HG03064 (cell line): Measurements from ENCODE around the gene KDM8.
A peak's percentile ranks its signal among the peaks of the same experiment; 100 is the strongest.
"Not testable (repeated sequence)": the region's sequence is repeated elsewhere in the genome, so short reads cannot be mapped to it uniquely, and the experiment has no call there.

Source experiments
- ATAC-seq: cut with Tn5 transposase; IDR thresholded peaks from one replicate; pipeline ENCODE4 v1.9.1; 2021; ENCODE audit warnings: low read depth; ENCODE audit not compliant: unreplicated experiment

The KDM8 gene

GRCh38 chr16:27190316-27190871, 12.9 kb upstream of the KDM8 start:
- no peak for ATAC-seq

DNA sequence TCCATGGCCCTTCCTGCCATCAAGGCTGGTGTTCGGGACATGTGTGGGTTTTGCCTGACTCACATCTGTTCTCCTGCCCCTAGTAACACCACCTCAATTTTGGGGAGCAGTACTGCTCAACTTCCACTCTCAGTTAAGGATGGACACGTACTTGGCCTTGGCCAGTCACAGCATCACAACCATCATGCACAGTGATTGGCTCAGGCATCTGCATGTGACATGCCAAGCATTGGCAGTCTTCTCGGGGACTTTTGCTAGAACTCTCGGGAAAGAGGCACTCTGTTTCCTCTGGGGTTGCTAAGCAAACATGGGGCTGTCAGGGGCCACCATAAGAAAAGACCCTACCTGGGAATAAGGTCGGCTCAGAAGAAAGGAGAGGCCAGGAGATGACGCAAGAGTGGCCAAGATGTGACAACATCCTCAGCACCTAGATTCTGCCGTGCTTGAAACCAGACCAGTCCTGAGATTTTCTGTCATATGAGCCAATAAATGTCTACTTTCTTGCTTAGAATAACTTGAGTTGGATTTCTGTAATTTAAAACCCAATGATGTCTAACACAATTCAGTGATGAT, 11.9 kb upstream of the KDM8 start:
- ATAC-seq = no peak

- ATAC-seq = no peak
Observed at GRCh38 chr16:27193300-27193990, 9.9 kb upstream of the KDM8 start.

DNA sequence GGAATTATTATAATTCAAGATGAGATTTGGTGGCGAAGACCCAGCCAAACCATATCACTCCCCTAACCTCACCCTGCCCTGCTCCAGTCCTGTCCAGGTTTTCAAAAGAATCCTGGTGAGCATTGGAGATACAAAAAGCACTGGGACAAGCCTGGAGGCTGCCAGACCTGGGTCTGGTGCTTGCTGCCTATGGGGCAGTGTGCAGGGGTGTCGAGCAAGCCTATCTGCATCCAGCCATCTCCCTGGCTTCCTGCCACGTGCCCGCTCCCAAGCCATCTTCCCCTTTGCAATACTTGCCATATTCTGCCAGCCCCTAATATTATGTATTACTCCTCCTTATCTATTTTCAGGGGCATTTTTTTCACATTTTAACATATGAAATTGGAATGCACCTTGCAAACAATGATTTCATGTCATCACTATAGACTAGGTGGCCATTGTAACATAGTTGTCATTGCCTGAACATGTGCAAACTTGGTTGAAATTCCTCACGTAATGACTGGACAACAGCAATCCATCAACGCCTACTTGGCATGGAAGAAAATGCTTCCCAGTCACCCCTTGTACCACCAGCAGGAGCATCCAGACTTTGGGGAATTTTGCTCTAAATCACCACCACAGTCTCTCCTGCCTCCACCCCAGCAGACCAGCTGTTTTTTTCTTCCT, 8.1 kb upstream of the KDM8 start:
- ATAC-seq = no peak

DNA sequence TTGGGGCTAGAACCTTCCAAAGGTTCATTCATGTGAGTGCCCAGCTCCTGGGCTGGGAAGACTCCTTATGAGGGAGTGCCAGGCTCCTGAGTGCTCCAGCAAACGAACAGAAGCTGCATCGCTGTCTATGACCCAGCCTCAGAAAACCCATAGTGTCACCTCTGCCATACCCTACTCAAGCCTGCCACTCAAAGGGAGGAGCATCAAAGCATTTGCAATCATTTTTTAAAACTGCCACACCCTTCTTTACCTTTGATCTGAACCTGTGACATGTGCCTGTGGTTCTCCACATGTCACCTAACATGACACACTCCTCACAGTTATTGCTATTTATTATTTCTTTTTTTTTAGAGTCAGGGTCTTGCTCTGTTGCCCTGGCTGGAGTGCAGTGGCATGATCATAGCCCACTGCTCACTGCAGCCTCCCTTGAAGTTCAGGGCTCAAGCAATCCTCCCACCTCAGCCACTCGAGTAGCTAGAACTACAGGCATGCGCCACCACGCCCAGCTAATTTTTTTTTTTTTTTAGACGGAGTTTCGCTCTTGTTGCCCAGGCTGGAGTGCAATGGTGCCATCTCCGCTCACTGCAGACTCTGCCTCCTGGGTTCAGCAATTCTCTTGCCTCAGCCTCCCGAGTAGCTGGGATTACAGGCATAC, 7.3 kb upstream of the KDM8 start:
- no peak for ATAC-seq

- no peak for ATAC-seq
Observed at GRCh38 chr16:27197004-27197403, 6.3 kb upstream of the KDM8 start.

- no peak for ATAC-seq
Observed at GRCh38 chr16:27198451-27199234, 4.7 kb upstream of the KDM8 start.

GRCh38 chr16:27199235-27199586, 4.1 kb upstream of the KDM8 start:
- ATAC-seq = no peak

DNA sequence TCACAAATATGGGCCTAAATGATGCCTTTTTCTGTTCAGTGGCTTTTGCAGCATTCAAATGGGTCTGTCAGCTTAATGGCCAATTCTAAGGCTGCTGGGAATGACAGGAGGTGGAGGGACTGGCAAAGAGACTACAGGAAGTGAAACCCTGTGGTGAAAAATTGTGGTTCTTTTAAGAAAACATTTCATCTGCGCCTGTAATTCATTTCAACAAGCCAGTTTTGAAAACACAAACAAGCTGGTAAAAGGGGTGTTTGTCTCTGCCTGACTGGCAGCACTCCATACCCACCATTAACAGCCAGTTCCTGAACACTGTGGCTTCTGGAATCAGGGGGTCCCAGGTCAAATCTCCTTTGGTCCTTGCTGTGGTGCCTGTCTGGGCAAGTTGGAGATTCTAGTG, 3.6 kb upstream of the KDM8 start:
- ATAC-seq = no peak

DNA sequence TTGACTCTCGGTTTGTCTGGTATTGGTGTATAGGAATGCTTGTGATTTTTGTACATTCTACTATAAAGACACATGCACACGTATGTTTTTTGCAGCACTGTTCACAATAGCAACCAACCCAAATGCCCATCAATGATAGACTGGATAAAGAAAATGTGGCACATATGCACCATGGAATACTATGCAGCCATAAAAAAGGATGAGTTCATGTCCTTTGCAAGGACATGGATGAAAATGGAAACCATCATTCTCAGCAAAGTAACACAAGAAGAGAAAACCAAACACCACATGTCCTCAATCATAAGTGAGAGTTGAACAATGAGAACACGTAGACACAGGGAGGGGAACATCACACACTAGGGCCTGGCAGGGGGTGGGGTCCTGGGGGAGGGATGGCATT, 2.4 kb upstream of the KDM8 start:
- ATAC-seq = not testable (repeated sequence)

- peak; percentile 60 for ATAC-seq
Observed at GRCh38 chr16:27202923-27203506, 311 bp upstream of the KDM8 start.

DNA sequence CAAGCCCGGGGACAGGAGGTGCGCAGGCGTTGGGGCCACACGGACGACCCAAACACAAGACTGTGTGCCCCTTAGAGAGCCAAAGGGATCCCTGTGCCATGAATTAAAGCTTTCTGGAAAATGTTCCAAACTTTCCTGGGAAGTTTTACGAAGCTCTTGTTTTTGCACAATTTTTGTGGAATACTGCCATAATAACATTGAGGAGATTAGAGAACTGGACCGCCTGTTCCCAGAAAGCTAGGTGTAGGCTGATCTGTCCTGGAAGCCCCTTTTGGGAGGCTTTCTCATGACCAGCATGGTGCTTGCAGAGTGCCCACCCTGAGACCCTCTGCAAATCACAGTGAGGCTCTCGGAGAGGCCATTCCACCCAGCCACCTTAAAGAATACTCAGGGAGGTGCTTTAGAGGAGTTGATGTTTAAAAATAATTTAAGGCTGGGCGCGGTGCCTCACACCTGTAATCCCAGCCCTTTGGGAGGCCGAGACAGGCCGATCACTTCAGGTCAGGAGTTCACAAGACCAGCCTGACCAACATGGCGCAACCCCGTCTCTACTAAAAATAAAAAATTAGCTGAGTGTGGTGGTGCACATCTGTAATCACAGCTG, 1.1 kb downstream of the KDM8 start:
- ATAC-seq = no peak

- ATAC-seq = no peak
Observed at GRCh38 chr16:27205423-27206065, 2.2 kb downstream of the KDM8 start.

DNA sequence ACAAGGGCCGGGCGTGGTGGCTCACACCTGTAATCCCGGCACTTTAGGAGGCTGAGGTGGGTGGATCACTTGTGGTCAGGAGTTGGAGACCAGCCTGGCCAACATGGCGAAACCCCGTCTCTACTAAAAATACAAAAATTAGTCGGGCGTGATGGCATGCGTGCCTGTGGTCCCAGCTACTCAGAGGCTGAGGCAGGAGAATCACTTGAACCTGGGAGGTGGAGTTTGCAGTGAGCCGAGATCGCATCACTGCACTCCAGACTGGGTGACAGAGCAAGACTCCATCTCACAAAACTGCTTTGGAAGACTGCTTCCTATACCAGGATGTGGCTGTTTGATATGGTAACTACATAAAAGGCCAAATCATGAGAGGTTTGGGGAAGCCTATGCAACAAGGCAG, 3.8 kb downstream of the KDM8 start:
- ATAC-seq = not testable (repeated sequence)

DNA sequence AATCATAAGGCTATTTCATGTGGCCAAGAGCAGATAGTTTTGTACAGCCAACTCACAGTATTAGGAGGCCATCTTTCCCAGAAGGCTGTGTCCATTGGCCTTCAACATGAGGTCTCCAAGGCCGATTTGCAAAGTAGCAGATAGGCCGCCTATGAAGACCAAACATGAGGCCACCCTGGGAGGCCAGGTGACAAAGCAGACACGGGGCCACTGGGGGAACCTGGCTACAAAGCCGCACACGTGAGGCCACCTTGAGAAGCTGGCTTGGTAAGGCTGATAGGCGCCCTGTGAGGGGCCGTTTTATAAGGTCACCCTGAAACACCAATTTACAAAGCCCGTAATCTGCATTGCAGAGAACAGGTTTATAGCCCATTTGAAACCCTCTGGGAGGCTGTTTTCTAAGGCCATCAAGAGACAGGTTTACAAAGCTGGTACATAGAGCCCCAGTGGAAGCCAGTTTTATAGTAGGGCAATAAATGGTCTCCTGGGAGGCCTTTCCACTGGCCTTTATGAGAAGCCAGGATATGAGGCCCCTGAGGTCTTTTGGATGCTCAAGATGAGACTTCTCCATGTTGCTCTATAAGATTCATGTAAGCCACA, 4.9 kb downstream of the KDM8 start:
- no peak for ATAC-seq

DNA sequence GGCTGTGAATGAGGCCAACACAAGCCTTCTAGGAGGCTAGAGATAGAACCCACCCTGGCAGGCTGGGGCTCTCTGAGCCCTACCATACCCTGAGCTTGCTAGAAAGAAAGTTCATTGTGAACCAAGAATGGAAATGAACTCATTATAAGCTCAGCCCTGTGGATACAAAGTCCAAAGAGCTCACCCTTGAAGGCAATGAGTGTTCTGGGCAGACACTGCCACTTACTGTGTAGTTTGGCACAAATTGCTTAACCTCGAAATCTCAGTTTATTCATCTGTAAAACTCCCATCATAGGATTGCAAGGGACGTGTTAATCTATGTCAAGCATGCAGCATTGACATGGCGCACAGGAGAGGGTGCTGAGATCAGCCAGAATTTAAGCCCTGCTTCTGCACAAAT, 5.5 kb downstream of the KDM8 start:
- ATAC-seq = no peak

GRCh38 chr16:27209591-27209990, 6.3 kb downstream of the KDM8 start:
- ATAC-seq = no peak

- no peak for ATAC-seq
Observed at GRCh38 chr16:27210174-27210573, 6.8 kb downstream of the KDM8 start.

GRCh38 chr16:27211026-27211425, 7.7 kb downstream of the KDM8 start:
- no peak for ATAC-seq
